Cardiac fibroblast (primary cell): ENCODE data around the gene NINJ1.

Experiments
- DNase-seq, 2 donors: peaks; one replicate each; pipeline versions ENCODE4 v3.0.0 to v3.0.0-alpha.2; 2010; ENCODE audit warnings: low read depth in 2 of 2
- H3K4me3 ChIP-seq, 2 donors: replicated peaks in 1 of 2; 1 replicate in 1 of 2; 2 replicates in 1 of 2; pipeline ENCODE4 v1.5.1; 2011; ENCODE audit warnings: low read depth in 2 of 2, low read length in 2 of 2, mild to moderate bottlenecking in 2 of 2, moderate library complexity in 1 of 2
- TF ChIP-seq, protein P1 (sequence below): IDR thresholded peaks from one replicate; pipeline ENCODE4 v1.5.1; 2011; ENCODE audit warnings: low read depth, mild to moderate bottlenecking, low read length, inconsistent platforms

The NINJ1 gene

DNA sequence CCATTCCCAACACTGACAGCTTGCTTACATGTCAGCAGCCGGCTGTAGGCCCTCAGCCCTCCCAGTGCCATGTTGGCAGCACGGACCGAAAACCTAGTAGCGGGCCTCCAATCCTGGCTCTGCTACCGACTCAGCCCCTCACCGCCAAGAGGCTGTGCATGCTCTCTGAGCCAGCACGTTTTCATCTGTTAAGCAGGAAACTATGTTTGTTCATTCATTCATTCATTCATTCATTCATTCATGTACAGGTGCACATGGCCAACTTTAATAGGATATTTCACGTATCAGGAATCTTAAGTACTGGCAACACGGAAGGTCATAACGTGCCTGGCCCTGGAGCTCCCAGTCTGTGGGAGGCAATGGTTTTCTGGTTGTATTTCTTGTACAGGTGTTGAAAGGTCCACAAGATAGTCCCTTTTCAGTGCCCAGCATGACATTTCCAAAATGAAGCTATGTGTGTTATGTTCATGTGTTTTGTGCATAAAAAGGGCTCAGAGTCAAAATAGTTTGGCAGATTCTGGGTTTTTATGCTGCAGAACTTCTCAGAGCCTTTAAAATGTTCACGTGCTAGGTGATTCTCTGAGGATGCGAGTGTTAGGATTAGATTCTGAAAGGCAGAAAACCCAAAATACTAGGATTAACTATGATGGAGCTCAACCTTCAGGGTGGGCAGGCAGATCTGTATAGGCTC lies 57.8 kb downstream of the NINJ1 start:
- H3K4me3 ChIP-seq = no peak overlapping the region
- TF ChIP-seq, protein P1, sequence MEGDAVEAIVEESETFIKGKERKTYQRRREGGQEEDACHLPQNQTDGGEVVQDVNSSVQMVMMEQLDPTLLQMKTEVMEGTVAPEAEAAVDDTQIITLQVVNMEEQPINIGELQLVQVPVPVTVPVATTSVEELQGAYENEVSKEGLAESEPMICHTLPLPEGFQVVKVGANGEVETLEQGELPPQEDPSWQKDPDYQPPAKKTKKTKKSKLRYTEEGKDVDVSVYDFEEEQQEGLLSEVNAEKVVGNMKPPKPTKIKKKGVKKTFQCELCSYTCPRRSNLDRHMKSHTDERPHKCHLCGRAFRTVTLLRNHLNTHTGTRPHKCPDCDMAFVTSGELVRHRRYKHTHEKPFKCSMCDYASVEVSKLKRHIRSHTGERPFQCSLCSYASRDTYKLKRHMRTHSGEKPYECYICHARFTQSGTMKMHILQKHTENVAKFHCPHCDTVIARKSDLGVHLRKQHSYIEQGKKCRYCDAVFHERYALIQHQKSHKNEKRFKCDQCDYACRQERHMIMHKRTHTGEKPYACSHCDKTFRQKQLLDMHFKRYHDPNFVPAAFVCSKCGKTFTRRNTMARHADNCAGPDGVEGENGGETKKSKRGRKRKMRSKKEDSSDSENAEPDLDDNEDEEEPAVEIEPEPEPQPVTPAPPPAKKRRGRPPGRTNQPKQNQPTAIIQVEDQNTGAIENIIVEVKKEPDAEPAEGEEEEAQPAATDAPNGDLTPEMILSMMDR = no peak
- DNase-seq = no peak

DNA sequence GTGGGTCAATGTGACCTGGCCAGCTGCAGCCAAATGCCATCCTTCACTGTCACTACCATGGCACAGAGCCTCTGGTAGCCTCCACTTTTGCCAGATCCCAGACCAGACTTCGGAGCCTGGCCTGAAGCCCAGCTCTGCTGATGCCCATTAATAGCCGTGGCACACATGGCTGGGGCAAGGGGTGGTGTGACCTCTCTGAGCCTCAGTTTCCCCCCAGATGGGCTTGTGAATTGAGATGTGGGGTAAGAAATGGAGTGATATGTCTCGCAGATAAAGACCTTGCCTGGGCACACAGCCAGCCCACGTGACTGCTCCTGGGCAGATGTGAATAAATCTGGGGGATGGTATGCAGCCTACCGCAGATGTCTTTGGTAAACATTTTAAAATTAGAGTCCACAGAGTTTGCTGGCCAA lies 61.7 kb downstream of the NINJ1 start:
- no peak overlapping the region for H3K4me3 ChIP-seq
- peak in 1 of 2 donors; percentile 55 for DNase-seq
- TF ChIP-seq, protein P1 = no peak
